ENCODE results near the gene ARID4B.

Gene ARID4B

GRCh38 chr1:235156265-235156664 is 171.7 kb downstream of the ARID4B start:
- DNase-seq: no peak

GRCh38 chr1:235152235-235152634 is 175.7 kb downstream of the ARID4B start:
- no peak for DNase-seq

- DNase-seq: no peak
Observed at GRCh38 chr1:235151033-235151432, 176.9 kb downstream of the ARID4B start.

- no peak for DNase-seq
Observed at GRCh38 chr1:235149824-235150223, 178.2 kb downstream of the ARID4B start.

GRCh38 chr1:235147269-235147668 is 180.7 kb downstream of the ARID4B start:
- DNase-seq: no peak

- DNase-seq: no peak
Observed at GRCh38 chr1:235145639-235146038, 182.3 kb downstream of the ARID4B start.

- DNase-seq: no peak
Observed at GRCh38 chr1:235142991-235143390, 185.0 kb downstream of the ARID4B start.

GRCh38 chr1:235139315-235139714 is 188.7 kb downstream of the ARID4B start:
- no peak for DNase-seq

GRCh38 chr1:235138821-235139220 is 189.2 kb downstream of the ARID4B start:
- DNase-seq: no peak

- DNase-seq: no peak
Observed at GRCh38 chr1:235136111-235136510, 191.9 kb downstream of the ARID4B start.

- no peak for DNase-seq
Observed at GRCh38 chr1:235134171-235134570, 193.8 kb downstream of the ARID4B start.

- no peak for DNase-seq
Observed at GRCh38 chr1:235133086-235133485, 194.9 kb downstream of the ARID4B start.

GRCh38 chr1:235131961-235132360 is 196.0 kb downstream of the ARID4B start:
- DNase-seq: no peak

GRCh38 chr1:235130766-235131270 is 197.2 kb downstream of the ARID4B start:
- no peak for DNase-seq

- DNase-seq: no peak
Observed at GRCh38 chr1:235129774-235130570, 198.0 kb downstream of the ARID4B start.

GRCh38 chr1:235128456-235129328 is 199.3 kb downstream of the ARID4B start, which contains the start of gene TOMM20:
TSS of gene TOMM20 (minus strand) at chr1:235128837. CDS start at chr1:235128715, 122 bp downstream.
- peak; percentile 94 for DNase-seq

GRCh38 chr1:235127732-235128455 is 200.1 kb downstream of the ARID4B start:
- no peak for DNase-seq

- no peak for DNase-seq
Observed at GRCh38 chr1:235127203-235127602, 200.8 kb downstream of the ARID4B start.

- DNase-seq: no peak
Observed at GRCh38 chr1:235124665-235125064, 203.3 kb downstream of the ARID4B start.

GRCh38 chr1:235124111-235124510 is 203.9 kb downstream of the ARID4B start:
- no peak for DNase-seq

- DNase-seq: no peak
Observed at GRCh38 chr1:235122348-235122747, 205.6 kb downstream of the ARID4B start.
